Measurements from ENCODE around the gene BEAN1.

Gene BEAN1

DNA sequence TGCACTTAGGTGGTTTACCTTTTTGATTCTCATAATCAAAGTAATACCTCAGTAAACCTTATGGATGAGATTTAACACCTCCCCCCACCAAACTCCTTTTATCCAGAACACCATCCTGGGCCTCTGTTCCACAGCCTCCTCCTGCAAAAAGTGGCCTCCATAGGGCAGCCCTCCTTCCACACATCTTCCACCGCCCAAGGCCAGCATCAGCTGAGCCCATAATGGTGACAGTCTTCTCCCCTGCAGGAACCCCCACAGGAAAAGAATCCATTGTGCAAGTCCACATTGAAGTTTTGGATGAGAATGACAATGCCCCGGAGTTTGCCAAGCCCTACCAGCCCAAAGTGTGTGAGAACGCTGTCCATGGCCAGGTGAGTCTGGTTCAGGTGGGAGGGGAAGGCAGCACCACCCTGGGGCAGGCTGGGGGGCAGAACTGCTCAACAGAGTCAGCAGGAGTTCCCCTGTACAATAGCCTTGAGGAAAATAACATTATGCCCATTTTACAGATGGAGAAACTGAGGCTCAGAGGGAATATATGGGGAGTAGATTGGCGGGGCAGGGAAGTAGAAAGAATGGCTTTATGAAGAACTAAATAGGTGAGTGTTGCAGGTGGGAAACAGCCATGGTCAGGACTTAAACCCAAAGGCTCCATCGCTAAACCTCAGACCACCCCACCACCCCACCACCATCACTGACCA lies 29.2 kb upstream of the BEAN1 start:
- DNase-seq: no peak

DNA sequence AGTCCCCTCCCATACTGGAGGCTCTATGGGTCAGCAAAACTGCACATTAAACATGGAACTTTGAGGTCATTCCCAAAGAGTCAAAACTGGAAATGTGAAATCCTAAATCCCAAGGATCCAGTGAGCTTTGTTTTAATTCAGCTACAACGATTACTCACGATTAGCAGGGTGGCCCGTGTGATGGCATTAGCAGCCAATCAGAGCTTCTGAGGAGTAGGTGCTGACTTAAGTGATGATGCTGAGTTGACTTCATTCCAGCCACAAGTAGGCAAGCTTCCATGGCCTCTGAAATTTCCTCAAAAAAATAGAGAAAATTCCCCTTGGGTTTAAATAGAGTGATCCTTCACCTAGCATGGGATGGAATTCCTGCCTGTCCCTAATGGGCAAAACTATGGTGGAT lies 28.1 kb upstream of the BEAN1 start:
- no peak for DNase-seq

DNA sequence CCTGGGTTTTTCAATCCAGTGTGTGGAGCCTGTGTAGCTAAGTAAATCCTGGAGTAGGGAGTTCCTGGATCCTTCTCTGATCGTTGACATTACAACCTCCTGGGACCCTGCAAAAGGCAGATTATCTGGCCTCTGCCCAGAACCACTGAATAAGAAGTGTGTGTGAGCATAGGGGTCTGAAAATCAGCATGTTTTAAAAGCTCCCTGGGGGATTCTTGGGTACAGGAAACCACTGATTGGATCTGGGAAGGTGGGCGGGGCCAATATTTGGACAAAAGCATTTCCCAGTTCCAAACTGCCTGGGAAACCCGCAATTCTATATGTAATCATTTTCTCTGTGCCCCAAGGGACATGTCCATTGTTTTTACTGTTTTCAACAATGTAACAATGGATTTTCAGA lies 27.2 kb upstream of the BEAN1 start:
- no peak for DNase-seq

DNA sequence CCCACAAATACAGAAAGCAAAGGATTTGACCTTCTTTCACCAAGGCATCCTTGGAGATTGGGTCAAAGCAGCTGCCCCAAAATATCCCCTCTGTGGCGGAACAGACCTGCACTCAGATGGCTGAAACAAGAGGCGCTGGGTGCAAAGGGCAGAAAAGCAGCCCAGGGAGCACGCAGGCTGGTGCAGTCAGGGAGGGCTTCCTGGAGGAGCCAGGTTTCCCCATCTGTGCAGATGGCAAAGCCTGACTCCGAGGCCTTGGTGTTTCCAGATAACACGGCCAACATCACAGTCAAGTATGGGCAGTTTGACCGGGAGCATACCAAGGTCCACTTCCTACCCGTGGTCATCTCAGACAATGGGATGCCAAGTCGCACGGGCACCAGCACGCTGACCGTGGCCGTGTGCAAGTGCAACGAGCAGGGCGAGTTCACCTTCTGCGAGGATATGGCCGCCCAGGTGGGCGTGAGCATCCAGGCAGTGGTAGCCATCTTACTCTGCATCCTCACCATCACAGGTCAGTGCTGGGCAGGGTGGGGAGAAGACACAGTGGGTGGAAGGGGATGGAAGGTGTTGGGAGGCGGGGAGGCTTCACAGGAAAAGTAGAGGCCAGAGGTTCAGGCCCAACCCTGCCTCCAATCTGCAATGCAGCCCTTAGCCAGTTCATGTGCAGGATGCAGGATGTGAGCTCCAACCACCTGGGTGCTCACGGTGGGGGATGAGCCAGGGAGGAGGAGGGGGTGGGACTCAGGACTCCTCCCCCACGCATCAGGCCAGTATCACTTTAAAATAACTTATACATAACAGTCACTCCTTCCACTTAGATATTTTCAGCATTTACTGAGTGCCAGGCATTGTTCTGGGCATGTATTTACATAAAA lies 26.4 kb upstream of the BEAN1 start:
- no peak for DNase-seq

DNA sequence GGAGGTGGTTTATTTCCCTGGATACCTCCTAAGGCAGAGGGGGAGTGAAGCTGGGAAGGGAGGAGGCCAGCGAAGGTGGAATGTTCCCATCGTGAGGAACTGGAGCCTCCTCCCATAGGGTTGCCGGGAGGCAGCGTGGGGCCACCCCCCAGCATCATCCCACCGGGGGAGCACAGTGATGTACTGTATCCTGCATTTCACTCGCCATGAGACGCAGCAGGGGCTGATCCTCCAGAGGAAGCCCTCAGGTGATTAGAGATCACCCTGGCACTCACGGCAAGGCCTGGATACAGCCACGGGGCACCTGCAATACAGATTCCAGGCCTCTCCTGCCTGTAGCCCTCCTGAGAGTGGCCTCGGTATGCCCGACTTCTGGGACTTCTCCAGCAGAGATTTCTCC lies 25.5 kb upstream of the BEAN1 start:
- no peak for DNase-seq

DNA sequence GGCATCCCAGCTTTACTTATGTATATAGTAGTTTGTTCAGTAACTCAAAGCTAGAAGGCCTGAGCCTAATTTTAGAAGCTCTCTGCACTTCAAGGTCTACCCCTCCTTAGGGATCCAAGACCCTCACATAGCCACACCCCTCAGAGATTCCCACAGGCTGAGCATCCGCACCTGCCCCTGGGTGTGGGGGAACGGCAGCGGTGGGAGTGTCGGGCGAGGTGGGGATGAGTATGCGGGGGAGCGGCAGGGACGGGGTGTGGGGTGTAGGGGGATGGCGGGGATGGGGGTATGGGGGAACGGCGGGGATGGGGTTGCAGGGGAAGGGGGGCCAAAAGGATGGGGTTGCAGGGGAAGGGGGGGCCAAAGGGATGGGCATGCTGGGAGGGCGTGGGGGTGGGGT lies 24.9 kb upstream of the BEAN1 start:
- no peak for DNase-seq

DNA sequence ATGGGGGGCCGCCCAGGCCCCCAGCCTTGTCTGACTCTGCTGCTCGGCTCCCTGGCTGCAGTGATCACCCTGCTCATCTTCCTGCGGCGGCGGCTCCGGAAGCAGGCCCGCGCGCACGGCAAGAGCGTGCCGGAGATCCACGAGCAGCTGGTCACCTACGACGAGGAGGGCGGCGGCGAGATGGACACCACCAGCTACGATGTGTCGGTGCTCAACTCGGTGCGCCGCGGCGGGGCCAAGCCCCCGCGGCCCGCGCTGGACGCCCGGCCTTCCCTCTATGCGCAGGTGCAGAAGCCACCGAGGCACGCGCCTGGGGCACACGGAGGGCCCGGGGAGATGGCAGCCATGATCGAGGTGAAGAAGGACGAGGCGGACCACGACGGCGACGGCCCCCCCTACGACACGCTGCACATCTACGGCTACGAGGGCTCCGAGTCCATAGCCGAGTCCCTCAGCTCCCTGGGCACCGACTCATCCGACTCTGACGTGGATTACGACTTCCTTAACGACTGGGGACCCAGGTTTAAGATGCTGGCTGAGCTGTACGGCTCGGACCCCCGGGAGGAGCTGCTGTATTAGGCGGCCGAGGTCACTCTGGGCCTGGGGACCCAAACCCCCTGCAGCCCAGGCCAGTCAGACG lies 24.4 kb upstream of the BEAN1 start:
- DNase-seq: no peak

DNA sequence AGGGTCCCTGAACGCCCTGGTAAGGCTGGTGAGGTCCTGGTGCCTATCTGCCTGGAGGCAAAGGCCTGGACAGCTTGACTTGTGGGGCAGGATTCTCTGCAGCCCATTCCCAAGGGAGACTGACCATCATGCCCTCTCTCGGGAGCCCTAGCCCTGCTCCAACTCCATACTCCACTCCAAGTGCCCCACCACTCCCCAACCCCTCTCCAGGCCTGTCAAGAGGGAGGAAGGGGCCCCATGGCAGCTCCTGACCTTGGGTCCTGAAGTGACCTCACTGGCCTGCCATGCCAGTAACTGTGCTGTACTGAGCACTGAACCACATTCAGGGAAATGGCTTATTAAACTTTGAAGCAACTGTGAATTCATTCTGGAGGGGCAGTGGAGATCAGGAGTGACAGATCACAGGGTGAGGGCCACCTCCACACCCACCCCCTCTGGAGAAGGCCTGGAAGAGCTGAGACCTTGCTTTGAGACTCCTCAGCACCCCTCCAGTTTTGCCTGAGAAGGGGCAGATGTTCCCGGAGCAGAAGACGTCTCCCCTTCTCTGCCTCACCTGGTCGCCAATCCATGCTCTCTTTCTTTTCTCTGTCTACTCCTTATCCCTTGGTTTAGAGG lies 23.5 kb upstream of the BEAN1 start:
- no peak for DNase-seq

DNA sequence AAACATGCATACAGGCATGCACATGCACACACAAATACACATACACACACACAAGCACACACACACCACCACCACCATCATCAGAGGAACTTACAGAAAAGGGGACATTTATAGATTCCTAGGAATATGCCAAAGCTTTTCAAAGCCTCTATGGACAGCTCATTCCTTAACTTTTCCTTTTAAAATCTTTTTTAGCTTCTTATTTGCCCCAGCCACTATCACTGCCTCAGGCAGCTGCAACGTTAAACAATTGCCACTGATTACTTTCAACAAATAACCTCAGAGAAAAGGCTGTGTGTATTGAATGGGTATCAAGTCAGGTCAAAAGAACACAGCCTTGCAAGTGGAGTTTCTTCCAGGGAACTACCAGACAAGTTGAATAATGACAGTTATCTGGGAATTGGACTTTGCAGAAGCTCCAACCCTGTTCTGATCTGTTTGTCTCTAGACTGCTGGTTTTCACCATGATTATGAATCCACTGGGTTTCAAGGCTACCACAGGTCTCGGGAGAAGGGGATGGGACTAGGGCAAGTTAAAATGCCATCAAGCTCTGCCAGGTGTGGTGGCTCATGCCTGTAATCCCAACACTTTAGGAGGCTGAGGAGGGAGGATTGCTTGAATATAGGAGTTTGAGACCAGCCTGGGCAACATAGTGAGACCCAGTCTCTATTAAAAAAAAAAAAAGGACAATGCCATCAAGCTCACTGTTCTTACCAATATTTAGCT lies 21.9 kb upstream of the BEAN1 start:
- no peak for DNase-seq

DNA sequence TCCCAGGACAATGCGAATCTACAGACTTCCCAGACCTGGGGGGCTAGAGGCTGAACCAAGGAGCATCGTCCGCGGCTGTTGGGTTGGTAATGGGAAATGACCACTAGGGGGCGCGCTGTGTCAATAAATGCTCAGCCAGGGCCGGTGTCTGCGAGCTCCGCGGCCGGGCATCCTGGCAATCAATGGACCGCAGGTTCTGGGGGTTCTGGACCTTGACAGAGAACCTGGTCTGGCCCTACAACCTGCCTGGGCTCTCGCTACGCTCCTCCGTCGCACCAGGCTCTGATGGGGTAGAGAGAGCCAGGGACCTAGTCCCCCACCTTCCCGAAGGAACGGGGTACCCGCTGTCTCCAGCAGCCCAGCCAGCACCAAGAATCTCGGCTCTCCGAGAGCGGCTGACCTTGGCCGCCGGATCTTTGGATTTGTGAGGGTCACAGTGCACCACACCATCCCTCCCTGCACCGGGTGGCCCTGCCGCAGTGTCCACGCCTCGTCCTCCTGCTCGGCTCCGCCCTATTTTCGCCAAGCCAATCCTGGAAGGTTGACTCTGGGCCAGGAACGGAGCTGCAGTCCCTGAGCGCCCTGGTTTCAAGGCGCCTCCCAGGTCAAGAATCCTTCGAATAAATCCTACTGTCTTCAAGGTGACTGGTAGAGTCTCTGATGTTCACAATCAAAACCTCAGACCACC lies 20.4 kb upstream of the BEAN1 start:
- DNase-seq: peak; percentile 91

DNA sequence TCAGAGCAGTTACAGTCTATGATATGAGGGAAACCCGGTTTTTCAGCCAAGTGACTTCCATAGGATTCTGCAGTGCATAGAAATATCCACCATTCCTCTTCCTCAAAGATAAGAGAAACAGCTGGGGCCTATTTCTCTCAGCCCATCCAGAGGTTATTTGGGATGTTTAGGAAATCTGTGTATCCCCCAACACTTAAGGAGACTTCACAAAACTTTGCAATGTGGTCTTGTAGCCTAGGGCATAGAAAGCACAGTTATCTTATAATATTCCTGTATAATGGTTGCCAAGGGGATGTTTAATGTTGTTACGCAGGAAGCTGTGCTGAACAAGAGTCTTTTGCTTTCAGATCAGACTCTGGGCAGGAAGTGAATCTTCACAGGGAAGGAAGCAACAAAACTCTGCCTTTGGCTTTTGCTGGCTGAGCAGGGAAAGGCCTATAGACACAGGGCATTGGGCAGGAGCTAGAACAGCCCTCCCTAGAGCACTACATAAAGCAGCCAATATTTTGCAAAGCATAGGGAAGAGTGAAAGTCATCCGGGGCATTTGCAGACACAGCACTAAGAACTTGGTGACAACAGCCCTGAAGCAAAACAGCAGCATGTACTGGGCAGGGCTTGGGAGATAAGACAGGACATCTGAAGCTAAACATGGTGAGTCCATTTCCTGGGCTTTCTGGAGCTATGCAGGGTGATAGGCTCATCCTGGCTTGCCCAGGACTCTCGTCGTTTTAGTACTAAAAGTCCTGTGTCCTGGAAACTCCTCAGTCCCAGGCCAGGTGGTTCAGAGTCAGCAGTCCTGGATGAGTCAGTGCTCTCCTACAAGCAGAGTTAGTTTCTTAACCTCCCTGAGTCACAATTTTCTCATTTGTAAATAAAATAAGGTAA lies 18.7 kb upstream of the BEAN1 start:
- no peak for DNase-seq

DNA sequence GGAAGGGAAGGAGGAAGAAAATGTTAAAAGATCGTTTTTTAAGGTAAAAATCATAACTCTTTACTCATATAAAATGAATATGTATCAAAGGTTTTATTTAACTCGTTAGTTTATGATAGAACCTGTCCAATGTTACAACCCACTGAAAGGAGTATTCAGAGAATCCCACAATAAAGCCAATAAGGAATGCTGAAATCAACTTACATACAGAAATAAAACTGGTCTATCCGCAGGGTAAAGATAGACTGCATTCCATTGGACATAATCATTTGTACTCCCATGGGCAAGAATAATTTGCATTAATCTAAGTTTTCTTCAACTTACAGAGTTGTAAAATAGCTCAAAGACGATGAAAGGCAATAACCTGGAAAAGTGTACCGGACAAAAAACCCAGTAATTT lies 17.9 kb upstream of the BEAN1 start:
- DNase-seq: no peak

DNA sequence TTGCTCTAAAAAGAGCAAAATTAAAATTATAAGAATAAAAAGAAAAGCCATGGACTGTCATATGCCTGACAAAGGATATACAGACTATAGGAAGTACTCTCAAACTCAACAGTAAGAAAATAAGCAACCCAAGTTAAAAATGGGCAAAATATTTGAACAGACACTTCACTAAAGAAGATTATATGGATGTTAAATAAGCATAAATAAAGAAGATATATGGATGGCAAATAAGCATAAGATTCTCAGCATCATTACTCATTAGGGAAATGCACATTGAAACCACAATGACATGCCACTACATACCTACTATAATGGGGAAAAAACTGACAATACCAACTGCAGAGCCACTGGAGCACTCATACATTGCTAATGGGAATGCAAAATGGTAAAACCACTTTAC lies 14.9 kb upstream of the BEAN1 start:
- DNase-seq: no peak

DNA sequence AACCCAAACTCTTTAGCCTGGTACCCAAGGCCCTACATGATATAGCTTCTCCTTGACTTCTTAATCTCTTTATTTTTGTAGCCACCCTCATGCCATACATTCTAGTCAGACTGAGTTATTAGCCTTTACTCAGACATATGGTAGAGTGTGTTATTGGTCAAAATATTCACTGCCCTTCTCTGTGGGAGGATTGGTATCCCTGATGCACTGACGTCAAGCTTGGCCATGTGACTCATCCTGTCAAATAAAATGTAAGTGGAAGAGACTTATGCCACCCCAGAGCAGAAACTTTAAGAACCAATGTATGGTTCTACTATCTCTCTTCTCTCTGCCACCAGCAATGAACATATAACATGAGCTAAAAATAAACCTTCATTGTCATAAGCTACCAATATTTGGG lies 12.2 kb upstream of the BEAN1 start:
- no peak for DNase-seq

DNA sequence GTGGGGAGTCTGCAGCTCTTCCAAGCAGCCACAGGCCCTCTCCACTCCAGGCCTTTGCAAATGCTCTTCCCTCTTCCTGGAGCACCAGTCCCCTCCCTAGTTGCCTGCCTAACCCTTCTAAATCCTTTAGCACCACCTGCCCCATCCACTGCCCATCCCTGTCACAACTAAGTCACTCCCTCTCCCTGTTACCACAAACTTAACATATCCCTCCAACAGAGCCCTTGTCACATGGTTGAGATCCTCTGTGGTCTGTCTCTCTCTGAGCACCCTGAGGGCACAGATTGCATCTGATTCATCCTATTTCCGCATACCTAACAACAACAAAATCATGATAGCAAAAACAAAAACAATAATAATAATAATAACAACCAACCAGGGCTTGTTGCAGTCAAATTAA lies 11.0 kb upstream of the BEAN1 start:
- no peak for DNase-seq

DNA sequence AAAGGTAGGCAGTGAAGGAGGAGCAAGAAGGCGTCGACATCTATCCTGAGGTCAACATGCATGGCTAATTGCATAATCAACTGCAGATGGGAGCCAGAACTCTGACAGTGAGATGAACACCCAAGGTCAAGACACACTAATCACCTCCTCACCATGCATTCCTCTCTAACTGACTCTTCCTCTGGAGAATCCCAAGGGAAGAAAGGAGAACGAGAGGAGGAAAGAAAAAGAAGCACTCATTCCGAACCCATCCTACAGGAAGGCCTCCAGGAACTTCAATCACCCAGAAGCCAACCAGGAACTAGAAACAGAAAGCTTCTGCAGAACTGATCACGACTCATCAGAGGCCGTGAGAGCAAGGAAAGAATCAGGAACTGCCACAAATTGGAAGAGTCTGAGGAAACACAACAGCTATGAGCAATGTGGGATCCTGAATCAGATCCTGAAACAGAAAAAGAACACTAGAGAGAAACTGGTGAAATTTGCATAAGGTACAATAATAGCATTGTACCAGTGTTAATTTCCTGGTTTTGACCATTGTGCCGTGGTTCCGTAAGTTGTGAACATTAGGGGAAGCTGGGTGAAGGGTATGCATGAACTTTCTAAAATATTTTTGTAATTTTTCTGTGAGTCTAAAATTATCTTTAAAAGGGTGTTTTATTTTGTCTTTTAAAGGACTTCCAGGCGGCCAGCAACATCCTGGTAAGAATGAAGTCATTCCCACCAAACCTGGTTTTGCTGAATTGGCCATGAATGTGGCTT lies 10.0 kb upstream of the BEAN1 start:
- DNase-seq: no peak

DNA sequence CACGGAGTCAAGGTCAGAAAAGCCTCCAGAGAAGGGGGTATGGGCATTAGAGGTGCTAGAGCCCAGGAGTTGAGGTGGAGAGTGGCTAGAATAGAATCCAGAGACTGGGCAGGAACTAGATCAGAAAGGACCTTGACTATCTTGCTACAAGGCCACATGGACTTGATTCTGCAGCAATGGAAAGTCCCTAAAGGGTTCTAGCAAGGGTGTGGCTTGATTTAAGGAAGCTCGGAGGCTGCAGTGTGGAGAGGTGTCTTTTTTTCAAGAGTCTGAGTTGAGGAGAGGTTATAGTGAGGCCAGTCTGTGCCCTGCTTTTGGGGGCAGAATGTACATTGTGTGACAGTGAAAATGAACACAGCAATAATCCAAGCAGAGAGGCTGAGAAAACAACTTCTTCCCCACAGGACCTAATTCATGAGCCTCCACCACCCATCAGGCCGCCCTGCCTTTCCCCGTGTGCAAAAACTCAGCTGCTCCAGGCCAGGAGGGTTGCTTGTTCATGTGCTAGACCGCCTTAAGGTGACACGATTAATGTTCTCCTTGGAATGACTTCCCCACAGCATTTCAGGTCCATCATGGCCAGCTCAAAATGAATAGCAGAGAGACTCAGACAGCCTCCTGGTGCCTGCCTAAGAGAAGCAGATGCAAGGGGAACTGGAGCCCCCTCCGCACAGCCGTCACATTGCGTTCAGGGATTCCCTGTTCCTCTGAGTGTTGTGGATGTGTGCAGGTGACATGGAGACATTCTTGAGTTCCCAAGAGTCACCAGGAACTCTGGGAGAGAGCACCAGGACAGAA lies 8.7 kb upstream of the BEAN1 start:
- DNase-seq: no peak

DNA sequence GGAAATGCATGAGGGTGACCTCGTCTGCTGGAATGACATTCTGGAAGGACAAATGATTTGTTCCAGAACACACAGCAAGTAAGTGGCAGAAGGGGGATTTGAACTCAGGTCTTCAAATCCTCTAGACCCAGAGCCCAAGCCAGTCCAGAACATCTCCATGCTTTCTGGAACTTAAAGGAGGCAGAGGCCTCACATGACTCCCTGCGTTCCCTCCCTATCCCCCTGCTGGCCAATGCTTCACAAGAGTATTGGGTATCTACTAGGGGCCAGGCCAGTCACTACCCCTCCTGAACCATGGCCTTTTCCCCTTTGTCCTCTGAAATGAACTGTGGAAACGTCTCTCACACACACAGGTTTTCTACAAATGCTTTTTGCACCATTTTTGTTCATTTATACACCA lies 7.6 kb upstream of the BEAN1 start:
- no peak for DNase-seq

DNA sequence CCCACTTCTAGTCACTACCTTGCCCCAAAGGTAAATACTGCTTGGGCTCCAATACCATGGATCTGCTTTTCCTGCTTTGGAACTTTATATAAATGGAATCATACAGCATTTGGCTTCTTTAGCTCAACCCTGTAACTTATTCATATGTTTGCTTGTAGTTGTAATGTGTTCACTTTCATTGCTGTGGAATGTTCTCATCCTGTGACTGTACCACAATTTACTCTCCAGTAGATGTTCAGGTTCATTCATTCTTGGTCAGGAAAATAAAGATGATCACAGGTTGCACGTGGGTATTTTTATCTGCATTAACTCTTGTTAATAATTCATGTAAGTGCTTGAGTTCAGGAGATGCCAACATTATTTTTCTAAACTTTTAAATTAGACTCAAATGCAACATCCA lies 6.7 kb upstream of the BEAN1 start:
- DNase-seq: no peak

DNA sequence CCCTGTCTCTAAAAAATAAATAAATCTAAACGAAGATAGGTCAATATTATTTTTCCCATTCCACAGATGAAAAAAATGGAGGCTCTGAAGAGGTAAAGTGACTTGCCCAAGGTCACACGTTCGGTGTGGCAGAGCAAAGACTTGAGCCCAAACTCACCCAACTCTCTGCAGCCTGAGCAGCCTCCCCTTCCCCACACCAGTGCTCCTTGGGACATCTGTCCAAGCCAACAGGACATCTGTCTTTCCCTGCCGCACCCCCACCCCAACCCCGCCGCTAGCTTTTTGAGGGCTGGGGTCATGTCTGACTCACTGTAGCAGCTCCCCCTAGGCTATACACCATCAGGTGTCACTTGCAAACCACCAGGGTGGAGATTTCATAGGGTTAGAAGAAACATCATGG lies 5.2 kb upstream of the BEAN1 start:
- no peak for DNase-seq
